B cell (primary cell): ENCODE results near the gene TADA3.

Experiments used
- CTCF ChIP-seq: fragments of 200-600 bp; IDR thresholded peaks from one replicate; pipeline ENCODE4 v1.8.0; 2022; ENCODE audit warnings: antibody characterized with exemption, mild to moderate bottlenecking
- EZH2 ChIP-seq: IDR thresholded peaks from 2 replicates; pipeline ENCODE4 v1.6.1; 2012; ENCODE audit warnings: borderline replicate concordance, low read depth, mild to moderate bottlenecking, moderate library complexity, low read length; ENCODE audit not compliant: insufficient read depth, poor library complexity, severe bottlenecking

DNA sequence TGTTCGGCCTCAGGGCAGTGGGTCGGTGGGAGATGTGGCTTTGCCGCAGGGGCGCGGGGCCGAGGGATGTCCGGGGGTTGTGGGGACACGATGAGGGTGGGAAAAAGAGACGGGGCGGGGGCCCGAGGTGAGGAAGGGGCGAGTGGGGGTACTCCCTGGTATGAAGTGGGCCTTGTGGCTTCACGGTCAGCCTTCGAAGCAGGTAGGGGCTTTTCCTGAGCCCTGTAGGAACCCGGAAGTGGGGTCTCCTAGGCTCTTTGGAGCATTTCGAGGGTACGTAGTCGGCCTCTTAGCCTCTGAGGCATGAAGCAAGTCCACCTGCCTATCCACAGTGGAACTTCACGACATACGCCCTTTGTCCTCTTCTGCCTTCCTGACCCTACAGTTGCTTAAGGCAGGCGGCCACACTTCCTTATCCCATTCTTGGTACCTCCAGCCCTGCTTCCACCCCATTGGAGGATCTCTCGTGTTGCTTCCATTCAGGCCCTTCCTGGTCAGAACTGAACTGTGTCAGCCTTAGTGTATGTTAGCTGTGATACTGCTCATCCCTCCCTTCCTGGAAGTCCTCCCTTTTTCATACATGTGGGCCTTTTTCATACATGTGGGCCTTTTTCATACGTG is 998 bp upstream of the TADA3 start:
- TF ChIP-seq CTCF: no peak
- TF ChIP-seq EZH2: no peak
